GM04503 (cell line): ENCODE results near the gene IGSF1.
"Not testable (repeated sequence)": the region's sequence is repeated elsewhere in the genome, so short reads cannot be mapped to it uniquely, and the experiment has no call there.

Source experiments
- DNase-seq: peaks from one replicate; pipeline ENCODE4 v3.0.0-alpha.2; 2012; ENCODE audit warnings: low read depth

Gene IGSF1

DNA sequence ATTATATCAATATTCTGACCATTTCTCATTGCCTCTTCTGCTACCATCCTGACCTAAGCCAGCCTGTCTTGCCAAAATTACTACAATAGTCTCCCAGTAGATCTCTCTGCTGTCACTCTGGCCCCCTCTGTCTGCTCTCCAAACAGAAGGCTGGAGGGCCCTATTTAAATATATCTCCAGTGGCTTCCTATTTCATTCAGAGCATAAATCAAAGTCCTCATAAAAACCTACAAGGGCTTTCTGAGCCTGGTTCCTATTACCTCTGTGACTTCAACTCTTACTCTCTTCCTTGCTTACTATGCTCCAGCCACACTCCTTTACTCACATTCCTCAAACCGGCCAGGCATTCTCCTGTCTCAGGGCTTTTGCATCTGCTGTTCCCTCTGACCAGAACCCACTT is 19.0 kb downstream of the IGSF1 start:
- no peak for DNase-seq

DNA sequence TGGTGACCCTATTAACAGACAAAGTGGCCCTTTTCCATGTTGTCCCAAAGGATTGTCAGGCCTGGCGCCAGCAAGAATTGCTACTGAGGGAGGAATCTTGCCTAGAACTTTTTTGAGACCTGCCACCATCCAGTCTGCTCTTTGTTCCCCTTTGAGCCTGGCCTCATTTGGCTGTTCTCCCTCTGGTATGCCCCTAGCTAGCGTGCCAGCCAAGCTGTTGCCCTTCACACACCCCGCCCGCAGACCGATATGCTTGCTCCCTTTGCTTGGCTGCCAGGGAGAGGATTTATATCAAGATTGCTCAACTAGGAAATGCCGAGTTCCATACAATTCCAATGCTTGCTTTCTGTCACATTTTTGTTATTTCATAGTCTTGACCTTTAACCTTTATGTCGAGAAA is 24.4 kb downstream of the IGSF1 start:
- DNase-seq: no peak

DNA sequence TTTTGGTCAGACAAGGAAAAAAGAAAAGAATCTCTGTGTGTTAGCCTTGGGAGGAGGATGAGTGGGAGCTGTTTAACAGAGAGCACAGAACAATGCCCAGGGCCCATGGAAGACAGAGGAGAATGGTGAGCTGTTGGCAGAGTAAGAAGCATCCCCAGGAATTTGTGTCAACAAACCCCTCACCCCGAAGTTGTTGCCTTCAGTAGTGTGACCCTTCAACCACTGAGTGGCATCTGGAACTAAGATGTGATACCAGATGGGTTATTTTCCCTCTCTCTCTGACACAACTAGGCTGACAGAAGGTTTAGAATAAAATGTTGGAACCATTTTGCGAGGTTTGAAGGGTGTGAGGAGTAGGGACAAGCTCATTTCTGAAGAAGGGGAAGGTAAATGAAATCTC is 25.1 kb downstream of the IGSF1 start:
- DNase-seq: no peak

DNA sequence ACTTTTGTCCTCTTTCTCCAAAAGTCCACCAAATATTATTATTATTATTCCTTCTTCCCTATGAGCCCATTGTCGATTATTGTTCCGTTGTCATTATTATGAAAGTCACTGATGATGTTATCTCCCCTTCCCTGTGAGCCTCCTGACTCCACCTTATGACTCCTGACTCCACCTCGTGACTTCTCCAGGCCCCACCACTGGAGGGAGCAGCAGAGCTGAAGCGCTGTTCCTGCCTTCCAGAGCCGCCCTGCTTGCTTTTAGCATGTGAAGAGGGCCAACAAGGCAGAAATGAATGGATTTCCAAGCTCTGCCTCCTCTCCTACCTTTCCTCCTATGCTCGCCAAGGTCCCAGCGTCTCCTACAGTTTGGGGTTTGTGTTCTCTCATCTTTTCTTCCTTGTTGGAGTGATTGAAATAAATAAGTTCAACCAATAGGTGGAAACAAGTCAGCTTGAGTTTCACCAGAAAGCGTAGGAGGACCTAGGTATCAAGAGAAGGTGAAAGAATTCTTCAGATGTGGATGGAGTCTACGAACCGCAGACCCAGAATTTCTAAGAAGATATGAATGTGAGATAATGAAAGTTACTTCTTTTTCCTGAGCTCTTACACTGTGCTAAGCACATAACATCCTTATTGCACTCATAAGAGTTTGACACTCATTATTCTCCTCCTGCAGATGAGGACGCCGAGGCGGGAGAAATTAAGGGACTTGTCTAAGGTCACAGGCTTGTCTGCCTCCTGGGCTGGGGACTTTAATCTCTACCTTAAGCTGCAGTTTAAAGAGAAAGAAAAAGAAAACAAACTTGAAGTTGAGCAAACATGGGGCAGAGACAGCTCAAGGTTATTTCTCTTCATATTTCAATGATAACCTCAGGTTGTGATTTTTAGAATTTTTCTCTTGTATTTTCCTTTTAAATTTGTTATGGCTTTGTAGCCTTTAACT is 26.1 kb downstream of the IGSF1 start:
- DNase-seq: no peak

DNA sequence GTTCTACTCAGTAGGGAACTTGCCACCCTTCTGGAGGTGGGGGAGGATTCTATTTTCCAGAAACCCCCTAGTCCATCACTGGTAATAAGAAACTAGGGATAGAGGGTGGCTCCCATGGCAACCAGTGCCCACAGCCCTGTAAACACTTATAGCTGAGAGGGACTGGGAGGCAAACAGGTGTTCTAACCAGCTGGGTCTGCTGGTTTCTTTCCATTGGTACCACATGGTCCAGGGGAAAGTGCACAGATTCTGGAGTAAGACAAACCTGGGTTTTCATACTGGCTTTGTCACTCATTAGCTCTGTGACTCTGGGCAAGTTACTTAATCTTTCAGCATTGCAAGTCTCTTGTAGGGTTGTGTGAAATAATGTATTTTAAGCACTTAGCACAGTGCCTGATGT is 26.9 kb downstream of the IGSF1 start:
- DNase-seq: no peak

DNA sequence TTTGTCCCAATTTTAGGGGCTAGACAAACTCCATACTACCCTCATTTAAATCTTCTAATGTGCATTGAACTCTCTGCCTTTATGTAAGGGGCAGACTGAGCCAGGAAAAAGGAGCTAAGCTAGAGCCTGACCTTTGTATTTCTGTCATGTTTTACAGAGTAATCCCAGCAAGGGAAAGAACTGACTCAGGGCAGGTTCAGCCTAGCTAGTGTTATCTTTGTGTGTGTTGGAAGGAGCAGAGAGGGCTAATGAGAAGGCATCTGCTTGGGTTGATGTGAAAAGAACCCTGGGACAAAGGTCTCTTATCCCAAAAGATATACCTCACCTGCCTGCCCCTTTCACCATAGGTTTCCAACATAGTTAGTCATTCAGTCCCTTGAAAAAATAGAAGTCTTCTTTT is 31.7 kb downstream of the IGSF1 start:
- DNase-seq: no peak

DNA sequence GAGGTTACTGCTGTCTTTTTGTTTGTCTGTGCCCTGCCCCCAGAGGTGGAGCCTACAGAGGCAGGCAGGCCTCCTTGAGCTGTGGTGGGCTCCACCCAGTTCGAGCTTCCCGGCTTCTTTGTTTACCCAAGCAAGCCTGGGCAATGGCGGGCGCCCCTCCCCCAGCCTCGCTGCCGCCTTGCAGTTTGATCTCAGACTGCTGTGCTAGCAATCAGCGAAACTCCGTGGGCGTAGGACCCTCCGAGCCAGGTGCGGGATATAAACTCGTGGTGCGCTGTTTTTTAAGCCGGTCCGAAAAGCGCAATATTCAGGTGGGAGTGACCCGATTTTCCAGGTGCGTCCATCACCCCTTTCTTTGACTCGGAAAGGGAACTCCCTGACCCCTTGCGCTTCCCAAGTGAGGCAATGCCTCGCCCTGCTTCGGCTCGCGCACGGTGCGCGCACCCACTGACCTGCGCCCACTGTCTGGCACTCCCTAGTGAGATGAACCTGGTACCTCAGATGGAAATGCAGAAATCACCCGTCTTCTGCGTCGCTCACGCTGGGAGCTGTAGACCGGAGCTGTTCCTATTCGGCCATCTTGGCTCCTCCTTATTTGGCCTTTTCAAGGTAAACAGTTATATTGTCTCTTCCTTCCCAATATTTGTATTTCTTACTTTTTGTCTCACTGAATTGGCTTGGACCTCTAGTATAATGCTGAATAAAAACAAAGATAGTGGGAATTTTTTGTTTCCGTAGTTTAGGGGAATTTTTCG is 37.9 kb downstream of the IGSF1 start:
- not testable (repeated sequence) for DNase-seq

DNA sequence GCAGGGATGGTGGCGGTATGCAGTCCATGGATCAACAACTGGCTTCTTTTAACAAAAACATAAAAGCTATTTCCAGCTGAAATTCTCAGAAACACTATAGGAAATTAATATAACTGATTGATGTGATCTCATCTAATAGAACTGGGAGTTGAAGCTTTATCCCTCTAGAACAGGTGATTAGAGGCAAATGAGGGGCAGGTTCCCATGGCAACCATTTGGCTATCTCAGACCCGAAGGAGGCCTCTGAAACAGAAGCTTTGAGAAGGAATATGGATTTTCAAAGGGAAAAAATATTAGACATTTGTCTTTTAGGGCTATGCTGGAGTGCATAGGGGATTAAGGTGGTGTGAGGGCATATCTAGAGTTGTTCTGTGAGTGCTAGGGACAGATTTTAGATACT is 50.0 kb downstream of the IGSF1 start:
- DNase-seq: no peak

DNA sequence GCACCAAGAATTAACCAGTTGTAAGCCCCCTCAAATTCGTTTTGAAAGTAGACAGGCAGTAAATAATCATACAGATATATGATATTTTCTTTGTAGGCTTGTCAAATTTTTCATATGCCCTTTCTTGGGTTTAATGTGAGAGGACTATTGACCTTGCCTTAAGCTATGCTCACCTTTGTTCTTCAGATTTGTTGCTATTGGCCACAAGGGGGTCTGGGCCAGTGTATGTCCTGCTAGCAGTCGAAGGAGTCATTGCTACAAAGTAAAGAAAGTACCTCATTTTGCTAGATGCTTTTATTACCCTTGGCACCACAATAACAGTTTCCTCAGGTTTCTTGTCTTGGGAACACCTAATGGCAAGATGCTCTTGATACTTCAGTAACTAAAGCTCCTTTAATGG is 51.7 kb downstream of the IGSF1 start:
- no peak for DNase-seq

DNA sequence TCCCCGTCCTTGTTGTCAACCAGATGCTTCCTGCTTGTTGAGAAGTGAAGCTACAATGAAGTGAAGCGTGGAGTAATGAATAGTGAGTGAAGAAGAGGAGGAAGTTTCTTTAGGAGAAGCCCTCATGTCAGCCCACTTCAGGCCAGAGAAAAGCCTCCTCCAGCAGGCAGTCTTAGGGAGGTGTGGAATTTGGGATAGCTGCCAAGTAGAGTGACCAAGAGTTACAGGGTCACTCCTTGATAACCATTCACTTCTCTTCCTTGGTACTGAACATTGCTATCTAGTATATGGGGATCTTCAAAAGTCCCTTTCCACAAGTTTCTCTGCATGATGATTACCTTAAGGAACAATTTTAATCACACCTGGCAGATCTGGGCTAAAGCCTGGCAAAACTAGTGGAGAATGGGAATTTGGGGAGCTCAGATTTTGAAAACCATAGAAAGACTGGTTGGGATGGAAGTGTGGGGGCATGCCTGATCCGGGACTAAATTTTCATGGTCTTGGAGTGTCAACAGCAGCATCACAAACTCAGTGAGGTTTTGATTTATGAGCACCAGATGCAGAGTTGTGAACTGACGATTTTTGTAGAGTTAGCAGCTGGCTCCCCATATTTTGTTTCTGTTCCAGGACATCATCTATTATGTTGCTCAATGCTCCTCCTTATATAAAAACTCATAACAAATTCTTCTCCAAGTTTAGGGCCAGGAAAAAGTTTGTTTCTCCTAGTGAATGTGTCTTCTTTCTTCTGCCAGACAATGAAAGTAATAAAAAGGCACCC is 53.1 kb downstream of the IGSF1 start:
- DNase-seq: no peak

DNA sequence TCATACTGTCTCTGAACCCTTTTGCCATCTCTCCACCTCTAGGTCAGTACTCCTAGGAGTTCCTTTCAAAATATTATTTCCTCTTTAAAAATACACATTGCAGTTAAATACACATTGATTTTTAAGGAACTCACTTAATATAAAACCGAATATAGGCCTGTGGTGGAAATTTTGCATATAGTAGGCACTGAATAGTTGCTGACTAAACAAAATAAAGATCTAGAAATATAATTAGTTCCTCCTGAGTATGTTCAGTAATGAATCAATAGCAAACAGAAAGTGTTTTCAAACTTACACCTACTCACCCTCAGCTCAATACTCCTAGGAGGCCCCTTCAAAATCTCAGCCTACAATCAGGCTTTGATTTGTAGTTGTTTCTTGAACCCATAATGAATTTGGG is 61.5 kb downstream of the IGSF1 start:
- no peak for DNase-seq

DNA sequence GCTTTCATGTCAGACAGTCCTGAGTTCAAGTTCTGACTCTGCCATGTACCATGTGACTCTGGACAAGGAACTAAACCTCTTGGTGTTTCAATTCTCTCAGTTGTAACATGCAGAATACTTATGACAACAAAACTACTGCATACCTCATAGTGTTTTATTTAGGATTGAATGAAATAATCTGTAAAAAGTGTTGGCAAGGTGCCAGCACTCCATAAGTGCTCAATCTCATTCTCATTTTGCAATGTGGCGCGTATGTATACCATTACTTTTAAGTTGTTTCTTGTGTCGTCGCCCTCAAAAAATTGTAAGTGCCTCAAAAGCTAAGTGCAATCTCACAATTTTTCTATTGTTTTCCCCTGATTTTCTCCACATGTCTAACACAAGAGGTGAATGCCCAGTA is 62.5 kb downstream of the IGSF1 start:
- DNase-seq: no peak

DNA sequence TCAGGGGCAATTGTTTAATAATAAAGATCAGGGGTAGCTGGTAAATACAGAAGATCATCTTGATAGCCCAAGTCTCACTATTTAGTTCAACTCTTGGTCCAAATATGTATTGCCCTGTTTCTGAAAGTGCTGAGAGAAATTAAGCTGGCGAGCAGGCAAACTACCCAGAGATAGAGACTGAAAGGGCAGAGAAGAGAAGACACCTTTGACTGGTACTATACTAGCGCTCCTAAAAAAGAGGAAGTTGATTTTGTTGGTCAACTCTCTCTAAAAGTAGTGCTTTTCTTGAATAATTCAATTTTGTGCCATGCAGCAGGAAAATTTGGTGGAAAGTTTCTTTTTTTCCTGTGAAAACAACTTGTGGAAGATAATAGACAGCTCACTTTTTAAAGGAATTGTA is 64.0 kb downstream of the IGSF1 start:
- no peak for DNase-seq
